Mesenchymal stem cell (in vitro differentiated cells and primary cell): Measurements from ENCODE around the gene ZNF750.

Experiments used
- DNase-seq: peaks from one replicate; pipeline ENCODE4 v3.0.0-alpha.2; 2013
- H2AFZ ChIP-seq: one replicate; pipeline ENCODE4 v1.6.1; 2013; ENCODE audit warnings: low read depth, mild to moderate bottlenecking, control low read depth, inconsistent platforms, low read length, moderate library complexity
- H2AK5ac ChIP-seq: 2 replicates; pipeline ENCODE4 v1.6.1; 2013; ENCODE audit warnings: low read length, moderate library complexity, mild to moderate bottlenecking, inconsistent platforms; ENCODE audit not compliant: severe bottlenecking
- H2BK120ac ChIP-seq: one replicate; pipeline ENCODE4 v1.6.1; 2013; ENCODE audit warnings: low read depth, mild to moderate bottlenecking, inconsistent platforms, low read length, moderate library complexity
- H2BK12ac ChIP-seq, 2 experiments: one replicate each; pipeline ENCODE4 v1.6.1; 2013; ENCODE audit warnings: inconsistent platforms in 2 of 2, low read length in 2 of 2, mild to moderate bottlenecking in 2 of 2, moderate library complexity in 2 of 2, control low read depth in 1 of 2
- H2BK15ac ChIP-seq: one replicate; pipeline ENCODE4 v1.6.1; 2013; ENCODE audit warnings: mild to moderate bottlenecking, low read depth, inconsistent platforms; ENCODE audit not compliant: poor library complexity, severe bottlenecking
- H2BK5ac ChIP-seq: 2 replicates; pipeline ENCODE4 v1.6.1; 2013; ENCODE audit warnings: low read depth, mild to moderate bottlenecking, low read length, control low read depth, inconsistent platforms; ENCODE audit not compliant: poor library complexity, severe bottlenecking
- H3K14ac ChIP-seq, 2 experiments: one replicate each; pipeline ENCODE4 v1.6.1; 2013; ENCODE audit warnings: inconsistent platforms in 2 of 2, low read length in 2 of 2, control low read depth in 1 of 2, mild to moderate bottlenecking in 1 of 2, moderate library complexity in 1 of 2
- H3K18ac ChIP-seq, 2 experiments: one replicate each; pipeline ENCODE4 v1.6.1; 2013; ENCODE audit warnings: inconsistent platforms in 2 of 2, low read length in 2 of 2, control low read depth in 1 of 2, low read depth in 1 of 2, mild to moderate bottlenecking in 1 of 2
- H3K23ac ChIP-seq, 2 experiments: one replicate each; pipeline ENCODE4 v1.6.1; 2013; ENCODE audit warnings: inconsistent platforms in 2 of 2, low read length in 2 of 2, mild to moderate bottlenecking in 2 of 2, moderate library complexity in 2 of 2, control low read depth in 1 of 2
- H3K27ac ChIP-seq: 2 replicates; pipeline ENCODE4 v1.5.1; 2013; ENCODE audit warnings: mild to moderate bottlenecking, moderate library complexity, low read length, control low read depth, inconsistent platforms; ENCODE audit not compliant: poor library complexity, severe bottlenecking
- H3K27me3 ChIP-seq, 2 experiments: 2 replicates each; pipeline versions ENCODE4 v1.6.1 to v1.7.0; 2013; ENCODE audit warnings: low read length in 2 of 2, mild to moderate bottlenecking in 2 of 2, moderate library complexity in 2 of 2, control low read depth in 1 of 2, inconsistent platforms in 1 of 2; ENCODE audit not compliant: control insufficient read depth in 1 of 2, insufficient read depth in 1 of 2
- H3K36me3 ChIP-seq, 2 experiments: 2 replicates each; pipeline versions ENCODE4 v1.6.1 to v1.7.0; 2013; ENCODE audit warnings: low read length in 2 of 2, control low read depth in 1 of 2, inconsistent platforms in 1 of 2, low read depth in 1 of 2, mild to moderate bottlenecking in 1 of 2; ENCODE audit not compliant: insufficient read depth in 2 of 2, control insufficient read depth in 1 of 2
- H3K4ac ChIP-seq, 2 experiments: one replicate each; pipeline ENCODE4 v1.6.1; 2013; ENCODE audit warnings: inconsistent platforms in 2 of 2, low read length in 2 of 2, mild to moderate bottlenecking in 2 of 2, moderate library complexity in 2 of 2, control low read depth in 1 of 2, low read depth in 1 of 2
- H3K4me1 ChIP-seq: 2 replicates; pipeline ENCODE4 v1.6.1; 2013; ENCODE audit warnings: low read depth, low read length, control low read depth; ENCODE audit not compliant: control insufficient read depth, insufficient read depth
- H3K4me2 ChIP-seq: 2 replicates; pipeline ENCODE4 v1.6.1; 2013; ENCODE audit warnings: low read length, mild to moderate bottlenecking, inconsistent platforms; ENCODE audit not compliant: poor library complexity, severe bottlenecking
- H3K4me3 ChIP-seq, 2 experiments: 2 replicates each; pipeline versions ENCODE4 v1.5.1 to v1.7.0; 2013; ENCODE audit warnings: low read length in 2 of 2, mild to moderate bottlenecking in 2 of 2, control low read depth in 1 of 2, low read depth in 1 of 2; ENCODE audit not compliant: insufficient read depth in 1 of 2
- H3K79me1 ChIP-seq: replicated peaks from 2 replicates; pipeline ENCODE4 v1.6.1; 2013; ENCODE audit warnings: mild to moderate bottlenecking, control low read depth, low read length, inconsistent platforms; ENCODE audit not compliant: poor library complexity, severe bottlenecking
- H3K9ac ChIP-seq: 2 replicates; pipeline ENCODE4 v1.7.0; 2013; ENCODE audit warnings: mild to moderate bottlenecking, low read length, moderate library complexity
- H3K9me3 ChIP-seq: 2 replicates; pipeline ENCODE4 v1.7.0; 2013; ENCODE audit warnings: mild to moderate bottlenecking, low read length; ENCODE audit not compliant: control insufficient read depth
- H4K8ac ChIP-seq: one replicate; pipeline ENCODE4 v1.6.1; 2013; ENCODE audit warnings: inconsistent platforms, mild to moderate bottlenecking, low read length, moderate library complexity
- H4K91ac ChIP-seq: one replicate; pipeline ENCODE4 v1.6.1; 2013; ENCODE audit warnings: mild to moderate bottlenecking, low read length, inconsistent platforms
- WGBS: methylation state at CpG from one replicate; pipeline ENCODE4 v1.1.7; 2013; ENCODE audit warnings: mixed read lengths; 5-methylcytosine and 5-hydroxymethylcytosine counted together

ZNF750 gene

GRCh38 chr17:82871776-82872561, 32.1 kb upstream of the ZNF750 start:
- Histone ChIP-seq H2BK15ac (no peak overlapping the region), H3K4ac (no peak overlapping the region), H2BK120ac (no peak overlapping the region), H3K4me2 (no peak overlapping the region), H3K27ac (no peak overlapping the region), H2BK5ac (no peak overlapping the region), H4K8ac (no peak overlapping the region), H3K14ac (no peak overlapping the region), H3K36me3 (peaks cover 25 to 44% of the 10 kb centered on the region in 2 experiments), H3K9ac (no peak overlapping the region), H3K9me3 (no peaks in the 10 kb centered on the region), H2AFZ (no peak overlapping the region), H3K79me1 (peaks cover 39% of the 10 kb centered on the region), H2BK12ac (no peak overlapping the region), H3K4me3 (no peak overlapping the region), H4K91ac (no peak overlapping the region), H3K27me3 (no peaks in the 10 kb centered on the region), H3K18ac (no peak overlapping the region), H3K4me1 (peaks cover 24% of the 10 kb centered on the region), H2AK5ac (no peak overlapping the region), H3K23ac (no peak overlapping the region)
- 94% methylated on average over 41 of the region's 41 CpGs for WGBS
- DNase-seq = no peak

- peaks cover 29% of the 10 kb centered on the region for H3K4me1 ChIP-seq
- no peak overlapping the region for H3K9ac ChIP-seq
- H3K9me3 ChIP-seq = no peaks in the 10 kb centered on the region
- H2AK5ac ChIP-seq = no peak overlapping the region
- no peak overlapping the region for H2AFZ ChIP-seq
- H3K36me3 ChIP-seq = peaks cover 25 to 44% of the 10 kb centered on the region in 2 experiments
- H3K23ac ChIP-seq = no peak overlapping the region
- no peak overlapping the region for H2BK15ac ChIP-seq
- DNase-seq = no peak
- H3K4ac ChIP-seq = no peak overlapping the region
- WGBS = 96% methylated on average over 31 of the region's 31 CpGs
- H3K27ac ChIP-seq = no peak overlapping the region
- H3K14ac ChIP-seq = no peak overlapping the region
- H3K4me2 ChIP-seq = no peak overlapping the region
- H3K4me3 ChIP-seq = no peak overlapping the region
- no peaks in the 10 kb centered on the region for H3K27me3 ChIP-seq
- no peak overlapping the region for H3K18ac ChIP-seq
- H2BK12ac ChIP-seq = no peak overlapping the region
- no peak overlapping the region for H4K91ac ChIP-seq
- H2BK120ac ChIP-seq = no peak overlapping the region
- H4K8ac ChIP-seq = no peak overlapping the region
- H2BK5ac ChIP-seq = no peak overlapping the region
- peaks cover 39% of the 10 kb centered on the region for H3K79me1 ChIP-seq
These were observed 31.4 kb upstream of the ZNF750 start for GRCh38 chr17:82871056-82871775.

- H2AK5ac ChIP-seq = no peak overlapping the region
- no peak overlapping the region for H4K91ac ChIP-seq
- no peaks in the 10 kb centered on the region for H3K27me3 ChIP-seq
- H3K4me1 ChIP-seq = peaks cover 28% of the 10 kb centered on the region
- no peak overlapping the region for H2BK15ac ChIP-seq
- peaks cover 25 to 44% of the 10 kb centered on the region in 2 experiments for H3K36me3 ChIP-seq
- no peaks in the 10 kb centered on the region for H3K9me3 ChIP-seq
- H3K27ac ChIP-seq = no peak overlapping the region
- no peak overlapping the region for H3K23ac ChIP-seq
- DNase-seq = no peak
- no peak overlapping the region for H3K4me3 ChIP-seq
- no peak overlapping the region for H3K9ac ChIP-seq
- no peak overlapping the region for H3K18ac ChIP-seq
- WGBS = 99% methylated on average over 12 of the region's 14 CpGs
- H3K4me2 ChIP-seq = no peak overlapping the region
- H3K14ac ChIP-seq = no peak overlapping the region
- H3K4ac ChIP-seq = no peak overlapping the region
- H2AFZ ChIP-seq = no peak overlapping the region
- no peak overlapping the region for H2BK120ac ChIP-seq
- peaks cover 41% of the 10 kb centered on the region for H3K79me1 ChIP-seq
- H2BK5ac ChIP-seq = no peak overlapping the region
- H4K8ac ChIP-seq = no peak overlapping the region
- no peak overlapping the region for H2BK12ac ChIP-seq
These were observed 30.7 kb upstream of the ZNF750 start for GRCh38 chr17:82870541-82870940.

DNA sequence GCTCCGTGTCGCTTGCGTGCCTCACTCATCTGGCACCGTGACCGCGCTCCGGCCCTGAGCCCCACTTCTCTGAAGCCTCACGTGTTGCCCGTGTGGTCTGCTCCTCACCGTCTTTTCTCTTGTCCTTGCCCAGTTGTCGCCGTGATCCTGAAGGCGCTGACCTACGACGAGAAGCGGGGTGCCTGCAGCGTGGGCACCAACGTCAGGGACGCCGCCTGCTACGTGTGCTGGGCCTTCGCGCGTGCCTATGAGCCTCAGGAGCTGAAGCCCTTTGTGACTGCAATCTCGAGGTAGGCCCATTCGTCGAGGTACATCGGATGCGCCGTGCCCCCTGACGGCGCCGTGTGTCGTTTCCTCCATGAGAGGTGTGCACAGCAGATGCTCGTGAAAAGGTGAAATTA, 30.3 kb upstream of the ZNF750 start:
- Histone ChIP-seq H3K4me3 (no peak overlapping the region), H3K9me3 (no peaks in the 10 kb centered on the region), H2BK15ac (no peak overlapping the region), H3K9ac (no peak overlapping the region), H4K91ac (no peak overlapping the region), H3K36me3 (peaks cover 25 to 48% of the 10 kb centered on the region in 2 experiments), H3K4ac (no peak overlapping the region), H3K4me1 (peaks cover 29% of the 10 kb centered on the region), H2BK5ac (no peak overlapping the region), H3K27me3 (no peaks in the 10 kb centered on the region), H3K27ac (no peak overlapping the region), H2BK120ac (no peak overlapping the region), H3K4me2 (no peak overlapping the region), H4K8ac (no peak overlapping the region), H3K79me1 (peaks cover 45% of the 10 kb centered on the region), H3K23ac (no peak overlapping the region), H2BK12ac (no peak overlapping the region), H3K14ac (no peak overlapping the region), H2AK5ac (no peak overlapping the region), H3K18ac (no peak overlapping the region), H2AFZ (no peak overlapping the region)
- 98% methylated on average over 35 of the region's 35 CpGs for WGBS
- no peak for DNase-seq
